RCC 7860 (cell line): ENCODE data around the gene GBE1.
"Not testable (repeated sequence)": the region's sequence is repeated elsewhere in the genome, so short reads cannot be mapped to it uniquely, and the experiment has no call there.

Experiments used
- DNase-seq: peaks from one replicate; pipeline ENCODE4 v3.0.0-alpha.2; 2015; ENCODE audit warnings: low spot score
- FAIRE-seq: peaks from 2 replicates; lab custom pipeline; 2012; peaks lifted over from hg19 to GRCh38; lab: Jason Lieb, UNC

The GBE1 gene

GRCh38 chr3:81549388-81549787, 212.1 kb downstream of the GBE1 start:
- DNase-seq (no peak), FAIRE-seq (no peak)

- DNase-seq (no peak), FAIRE-seq (no peak)
Measured at GRCh38 chr3:81545572-81545971, 215.9 kb downstream of the GBE1 start.

GRCh38 chr3:81544385-81544784, 217.1 kb downstream of the GBE1 start:
- DNase-seq = no peak
- no peak for FAIRE-seq

DNA sequence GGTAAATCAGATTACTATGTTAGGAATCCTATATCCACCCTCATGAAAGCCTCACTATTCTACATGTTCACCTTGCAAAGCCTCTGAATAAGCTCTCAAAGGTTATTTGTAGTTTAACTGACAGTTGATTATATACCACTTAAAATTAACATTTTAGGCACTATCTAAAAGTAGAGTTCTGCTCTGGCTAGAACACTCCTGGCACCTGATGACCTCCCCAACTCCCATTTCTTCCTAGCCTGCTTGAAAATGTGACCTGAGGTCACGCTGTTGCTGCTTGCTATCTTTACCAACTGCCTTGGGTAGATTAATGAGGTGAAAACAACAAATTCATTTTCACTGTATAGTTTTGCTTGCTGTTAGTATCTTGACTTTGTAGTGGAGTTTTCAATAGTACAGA, 220.7 kb downstream of the GBE1 start:
- DNase-seq = no peak
- no peak for FAIRE-seq

DNA sequence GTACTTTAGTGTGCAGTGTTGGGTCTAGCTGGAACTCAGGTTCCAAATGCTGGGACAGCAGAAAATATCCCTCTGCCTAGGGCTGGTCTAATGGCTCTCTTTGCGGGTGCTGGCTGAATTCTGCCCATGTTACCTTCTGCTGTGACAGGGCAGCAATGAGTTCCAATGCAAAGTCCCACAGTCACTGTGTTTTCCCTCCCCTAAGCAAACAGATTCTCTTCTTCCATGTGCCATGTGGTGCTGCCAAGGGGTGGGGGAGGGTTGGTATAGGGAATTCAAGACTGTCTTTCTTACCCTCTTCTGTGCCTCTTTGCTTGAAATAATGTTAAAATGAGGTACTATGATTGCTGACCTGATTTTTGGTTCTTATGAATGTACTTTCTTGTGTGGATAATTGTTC, 229.6 kb downstream of the GBE1 start:
- DNase-seq = no peak
- no peak for FAIRE-seq

- DNase-seq = no peak
- FAIRE-seq = no peak
Measured at GRCh38 chr3:81531263-81531662, 230.2 kb downstream of the GBE1 start.

DNA sequence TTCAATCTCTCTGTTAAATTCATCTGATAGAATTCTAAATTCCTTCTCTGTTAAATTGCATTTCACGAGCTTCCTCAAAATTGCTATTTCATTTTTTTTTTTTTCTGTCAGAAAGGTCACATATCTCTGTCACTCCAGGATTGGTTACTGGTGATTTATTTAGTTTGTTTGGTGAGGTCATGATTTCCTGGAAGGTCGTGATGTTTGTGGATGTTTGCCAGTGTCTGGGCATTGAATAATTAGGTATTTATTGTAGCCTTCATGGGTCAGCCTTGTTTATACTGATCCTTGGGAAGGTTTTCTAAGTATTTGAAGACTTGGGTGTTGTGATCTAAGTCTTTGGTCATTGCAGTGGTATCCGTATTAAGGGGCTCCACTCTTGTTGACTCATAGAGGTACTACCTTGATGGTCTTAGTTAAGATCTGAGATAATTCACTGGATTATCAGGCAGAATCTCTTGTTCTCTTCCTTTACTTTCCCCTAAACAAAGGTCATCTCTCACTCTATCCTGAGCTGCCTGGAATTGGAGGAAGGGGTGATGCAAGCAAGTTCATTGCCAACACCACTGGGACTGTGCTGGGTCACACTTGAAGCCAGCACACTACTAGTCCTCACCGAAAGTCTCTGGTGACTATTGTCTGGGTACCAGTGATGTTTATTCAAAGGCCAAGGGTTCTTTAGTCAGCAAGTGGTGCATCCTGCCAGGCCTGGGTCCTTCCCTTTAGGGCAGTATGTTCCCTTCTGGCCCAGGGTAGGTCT, 231.1 kb downstream of the GBE1 start:
- no peak for DNase-seq
- FAIRE-seq = no peak

DNA sequence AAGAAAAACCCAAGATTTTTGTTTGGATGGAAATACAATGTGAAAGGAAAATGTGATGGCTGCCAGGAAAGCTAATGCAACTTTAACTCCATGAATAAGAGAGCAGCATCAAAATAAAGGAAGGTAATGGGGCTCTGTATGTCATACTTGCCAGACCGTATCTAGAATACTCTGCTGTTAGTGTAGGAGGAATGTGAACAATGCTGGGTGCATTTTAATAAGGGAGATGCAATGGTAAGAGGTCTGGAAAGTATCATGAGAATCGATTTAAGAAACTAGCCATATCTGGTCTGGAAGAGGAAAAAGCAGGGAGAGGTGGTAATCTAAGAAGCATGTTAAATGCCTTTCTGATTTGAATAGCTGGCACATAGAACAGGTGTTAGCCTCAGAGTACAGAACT, 239.6 kb downstream of the GBE1 start:
- DNase-seq (no peak), FAIRE-seq (no peak)

DNA sequence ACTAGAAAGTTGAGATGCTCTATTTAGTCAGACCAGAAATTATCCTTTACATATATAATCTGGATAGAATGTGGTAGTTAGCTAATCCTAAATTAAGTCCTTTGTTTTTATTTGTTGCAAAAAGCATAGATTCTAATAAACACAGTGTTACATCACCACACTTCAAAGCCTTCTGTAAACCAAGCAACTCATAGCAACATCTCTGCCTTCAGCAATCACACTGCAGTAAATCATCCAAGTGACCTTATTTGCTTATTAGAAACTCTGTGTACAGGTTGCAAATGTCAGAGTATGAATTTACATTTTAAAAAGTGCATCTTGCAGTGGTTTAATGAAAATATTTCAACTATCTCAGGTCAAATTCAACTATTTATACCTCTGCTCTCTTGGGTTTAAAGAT, 242.5 kb downstream of the GBE1 start:
- FAIRE-seq = no peak
- DNase-seq = no peak

- FAIRE-seq (no peak), DNase-seq (no peak)
Measured at GRCh38 chr3:81516042-81516441, 245.4 kb downstream of the GBE1 start.

DNA sequence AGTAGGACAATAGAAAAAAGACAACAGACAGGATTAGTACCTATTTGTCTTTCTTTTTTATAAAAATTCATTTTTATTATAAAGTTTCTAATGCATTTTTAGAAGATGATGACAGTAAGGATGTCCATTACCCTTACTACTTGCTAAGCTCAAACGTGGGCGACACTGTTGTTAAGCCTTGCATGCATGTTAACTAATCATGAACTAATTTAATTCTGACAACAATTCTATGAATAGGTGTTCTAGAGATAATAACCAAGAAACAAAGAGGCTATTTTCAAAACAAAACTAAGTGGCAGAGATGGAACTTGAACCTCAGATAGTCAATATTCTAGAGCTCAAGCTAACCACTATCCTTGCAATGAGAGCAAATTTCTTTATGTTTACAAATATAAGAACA, 247.9 kb downstream of the GBE1 start:
- FAIRE-seq (no peak), DNase-seq (no peak)

- no peak for FAIRE-seq
- no peak for DNase-seq
Measured at GRCh38 chr3:81503026-81503425, 258.4 kb downstream of the GBE1 start.

- FAIRE-seq = no peak
- no peak for DNase-seq
Measured at GRCh38 chr3:81502236-81502635, 259.2 kb downstream of the GBE1 start.

GRCh38 chr3:81500039-81500438, 261.4 kb downstream of the GBE1 start:
- DNase-seq = no peak
- no peak for FAIRE-seq

DNA sequence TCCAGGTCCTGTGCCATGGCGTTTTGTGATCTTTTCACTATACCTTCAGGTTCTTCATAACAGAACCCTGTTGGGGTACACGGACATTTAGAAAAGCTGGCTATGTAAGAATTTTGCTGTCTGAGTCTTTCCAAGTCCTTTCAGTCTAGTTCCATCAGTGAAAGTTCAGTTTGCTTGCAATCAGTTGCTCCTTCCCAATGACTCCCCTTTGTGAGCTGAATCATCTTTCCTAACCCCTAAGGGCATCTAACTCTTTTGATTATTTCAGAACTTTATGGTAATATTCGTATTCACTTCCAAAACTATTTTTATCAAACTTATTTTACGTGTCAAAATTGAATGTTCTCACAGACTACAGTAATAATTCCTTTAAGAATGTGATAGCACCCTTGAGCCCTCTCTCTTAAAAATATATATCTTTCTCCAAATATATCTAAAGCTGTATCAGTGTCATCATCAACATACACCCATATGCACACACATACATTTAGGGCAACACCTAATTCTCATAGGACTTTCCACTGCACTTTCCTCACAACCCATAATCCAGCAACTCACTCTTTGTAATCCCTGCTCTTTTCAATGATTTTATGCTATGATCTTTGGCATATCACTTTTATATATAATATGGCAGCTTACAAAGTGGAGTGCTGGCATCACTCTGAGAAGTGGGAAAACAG, 263.7 kb downstream of the GBE1 start:
- FAIRE-seq = no peak
- no peak for DNase-seq

- FAIRE-seq = no peak
- DNase-seq = no peak
Measured at GRCh38 chr3:81496407-81497104, 264.9 kb downstream of the GBE1 start.

DNA sequence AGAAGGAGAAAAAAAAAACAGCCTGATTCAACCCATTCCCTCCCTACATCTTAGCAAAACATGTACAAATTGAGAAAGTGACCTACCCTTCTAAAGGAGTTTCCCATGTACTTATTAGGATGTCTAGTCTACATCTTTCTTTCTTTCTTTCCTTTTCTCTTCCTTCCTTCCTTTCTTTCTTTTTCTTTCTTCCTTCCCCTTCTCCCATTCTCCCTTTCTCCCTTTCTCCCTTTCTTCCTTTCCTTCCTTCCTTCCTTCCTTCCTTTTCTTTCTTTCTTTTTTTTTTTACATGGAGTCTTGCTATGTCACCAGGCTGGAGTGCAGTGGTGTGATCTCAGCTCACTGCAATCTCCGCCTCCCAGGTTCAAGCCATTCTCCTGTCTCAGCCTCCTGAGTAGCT, 269.0 kb downstream of the GBE1 start:
- not testable (repeated sequence) for FAIRE-seq, DNase-seq

- no peak for DNase-seq
- no peak for FAIRE-seq
Measured at GRCh38 chr3:81492040-81492439, 269.4 kb downstream of the GBE1 start.

DNA sequence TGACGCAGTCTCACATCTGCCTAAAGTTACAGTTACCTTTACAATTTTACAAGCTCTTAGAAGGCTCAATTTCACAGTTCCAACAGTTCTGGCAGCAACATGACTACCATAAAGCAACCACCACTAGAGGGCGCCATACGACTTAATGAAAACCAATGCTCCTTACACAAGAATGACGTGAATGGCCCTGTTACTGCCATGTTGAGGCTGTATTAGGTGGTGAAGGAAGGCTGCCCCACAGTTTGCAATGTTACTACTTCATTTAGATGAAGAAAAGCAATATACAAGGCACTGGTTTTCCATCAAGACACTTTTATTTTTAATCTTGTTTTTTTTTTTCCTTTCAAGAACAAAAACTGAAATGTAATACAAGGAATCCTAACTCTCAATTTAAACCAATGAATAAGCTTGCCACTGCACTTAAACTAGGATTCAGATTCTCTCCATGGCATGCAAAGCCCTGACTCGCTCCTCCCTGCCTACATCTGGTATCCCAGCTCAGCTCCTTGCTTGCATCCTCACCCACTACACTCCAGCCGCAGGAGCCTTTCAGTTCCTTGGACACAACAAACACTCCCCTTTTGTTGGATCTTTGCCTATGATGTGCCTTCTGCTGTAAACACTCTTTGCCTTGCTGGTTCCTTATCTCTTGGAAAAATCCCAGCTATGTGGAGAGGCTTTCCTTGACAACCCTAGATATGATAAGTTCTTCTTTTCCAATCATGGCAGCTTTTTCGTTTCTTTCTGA, 270.7 kb downstream of the GBE1 start:
- FAIRE-seq = no peak
- peak; percentile 60 for DNase-seq

GRCh38 chr3:81485444-81485865, 276.0 kb downstream of the GBE1 start:
- no peak for FAIRE-seq
- no peak for DNase-seq

DNA sequence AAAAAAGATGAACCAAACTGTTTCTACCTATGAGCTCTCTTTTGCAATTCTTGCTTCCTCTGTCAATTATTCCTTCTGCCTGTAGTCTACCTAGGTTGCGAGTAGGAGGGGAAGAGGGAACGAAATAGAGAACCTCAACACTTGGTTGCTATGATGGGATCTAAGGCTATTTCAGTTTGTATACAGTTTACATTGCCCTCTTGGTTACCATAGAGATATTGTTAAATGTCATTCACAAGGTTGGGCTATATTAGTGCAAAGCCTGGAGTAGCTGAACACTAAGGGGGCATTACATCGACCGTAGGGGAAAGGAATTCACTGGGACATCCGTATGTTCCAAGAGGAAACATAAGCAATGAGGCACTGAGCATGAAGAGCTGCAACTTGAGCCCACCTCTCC, 276.9 kb downstream of the GBE1 start:
- no peak for DNase-seq
- FAIRE-seq = no peak
